Measurements from ENCODE around the gene DHDH. TPM values are rescaled to one million over a fixed set of nuclear protein-coding genes. Genes with fewer than 3 reads are reported as not detected.

DHDH gene
- total and polyA plus RNA-seq, 2 of the 13 experiments (the other 11 are each of a cell fraction or from before 2014, with no cell fraction given): 0.13 to 0.91 TPM

DNA sequence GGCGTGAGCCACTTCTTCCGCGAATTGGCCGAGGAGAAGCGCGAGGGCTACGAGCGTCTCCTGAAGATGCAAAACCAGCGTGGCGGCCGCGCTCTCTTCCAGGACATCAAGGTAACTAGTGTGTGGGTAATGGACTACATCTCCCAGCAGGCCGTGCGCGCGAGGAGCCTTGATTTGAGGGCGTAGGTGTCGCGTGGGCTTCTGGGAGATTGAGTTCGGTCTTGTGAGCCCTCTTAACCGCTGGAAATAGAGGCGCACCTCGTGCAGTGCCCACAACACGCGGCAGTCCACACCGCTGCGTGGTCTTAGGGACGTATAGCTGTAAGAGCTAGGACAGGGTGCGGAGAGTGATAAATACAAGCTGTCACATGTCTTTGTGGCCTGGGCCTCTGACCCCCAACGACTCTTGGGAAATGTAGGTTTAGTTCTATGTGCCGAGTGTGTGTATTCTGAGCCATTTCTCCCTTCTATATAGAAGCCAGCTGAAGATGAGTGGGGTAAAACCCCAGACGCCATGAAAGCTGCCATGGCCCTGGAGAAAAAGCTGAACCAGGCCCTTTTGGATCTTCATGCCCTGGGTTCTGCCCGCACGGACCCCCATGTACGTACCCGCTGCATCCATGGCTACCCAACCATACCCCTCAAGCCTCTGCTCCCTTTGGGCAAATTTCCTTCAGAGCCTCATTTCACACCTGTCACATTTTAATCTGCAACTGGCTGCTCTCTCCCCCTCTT lies 32.5 kb downstream of the DHDH start (continued):
- TF ChIP-seq, protein P1, sequence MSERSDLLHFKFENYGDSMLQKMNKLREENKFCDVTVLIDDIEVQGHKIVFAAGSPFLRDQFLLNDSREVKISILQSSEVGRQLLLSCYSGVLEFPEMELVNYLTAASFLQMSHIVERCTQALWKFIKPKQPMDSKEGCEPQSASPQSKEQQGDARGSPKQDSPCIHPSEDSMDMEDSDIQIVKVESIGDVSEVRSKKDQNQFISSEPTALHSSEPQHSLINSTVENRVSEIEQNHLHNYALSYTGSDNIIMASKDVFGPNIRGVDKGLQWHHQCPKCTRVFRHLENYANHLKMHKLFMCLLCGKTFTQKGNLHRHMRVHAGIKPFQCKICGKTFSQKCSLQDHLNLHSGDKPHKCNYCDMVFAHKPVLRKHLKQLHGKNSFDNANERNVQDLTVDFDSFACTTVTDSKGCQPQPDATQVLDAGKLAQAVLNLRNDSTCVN (CRISPR knock-in tag; IDR thresholded peaks at IDR 0.05; ENCODE audit: borderline replicate concordance): no peak
- TF ChIP-seq SMARCE1 (IDR thresholded peaks at IDR 0.05; ENCODE audit: borderline replicate concordance) (no peak), ZNF10 (CRISPR knock-in tag; IDR thresholded peaks at IDR 0.05; ENCODE audit: borderline replicate concordance, low read depth) (no peak), KDM2A (CRISPR knock-in tag; IDR thresholded peaks at IDR 0.05; ENCODE audit: borderline replicate concordance, low read depth) (no peak; the same call in 1 of the 2 replicates), EP300 (IDR thresholded peaks at IDR 0.05; ENCODE audit: low read depth in 2 of 2, low read length in 2 of 2) (no peak), EP300 (CRISPR knock-in tag; IDR thresholded peaks at IDR 0.05; ENCODE audit: borderline replicate concordance) (no peak), ZNF251 (CRISPR knock-in tag; IDR thresholded peaks at IDR 0.05) (no peak), ZNF24 (IDR thresholded peaks at IDR 0.05) (no peak), ZNF841 (CRISPR knock-in tag; IDR thresholded peaks at IDR 0.05; ENCODE audit: borderline replicate concordance) (no peak), ZNF776 (CRISPR knock-in tag; IDR thresholded peaks at IDR 0.05) (no peak), ZNF678 (CRISPR knock-in tag; IDR thresholded peaks at IDR 0.05) (no peak), RAD21 (CRISPR knock-in tag; IDR thresholded peaks at IDR 0.05) (no peak), ZNF749 (CRISPR knock-in tag; IDR thresholded peaks at IDR 0.05; ENCODE audit: borderline replicate concordance) (no peak), SRY (CRISPR knock-in tag; IDR thresholded peaks at IDR 0.05) (no peak), ZNF317 (CRISPR knock-in tag; IDR thresholded peaks at IDR 0.05) (no peak), KDM4B (CRISPR knock-in tag; IDR thresholded peaks at IDR 0.05) (no peak), ZNF883 (CRISPR knock-in tag; IDR thresholded peaks at IDR 0.05; ENCODE audit: not compliant biosample characterization) (no peak), ZNF160 (CRISPR knock-in tag; IDR thresholded peaks at IDR 0.05) (no peak), CHCHD3 (CRISPR knock-in tag; IDR thresholded peaks at IDR 0.05) (no peak), ELF3 (CRISPR knock-in tag; IDR thresholded peaks at IDR 0.05) (no peak), ZZZ3 (CRISPR knock-in tag; IDR thresholded peaks at IDR 0.05; ENCODE audit: borderline replicate concordance) (no peak), ATF7 (IDR thresholded peaks at IDR 0.05) (no peak), ATF7 (CRISPR knock-in tag; IDR thresholded peaks at IDR 0.05) (no peak), SKI (IDR thresholded peaks at IDR 0.05; ENCODE audit: partially characterized antibody) (no peak), ARID2 (CRISPR knock-in tag; IDR thresholded peaks at IDR 0.05; ENCODE audit: borderline replicate concordance) (peak; percentile 66; the same call in 1 of the 2 replicates), SMAD9 (CRISPR knock-in tag; IDR thresholded peaks at IDR 0.05) (no peak), PHF21A (CRISPR knock-in tag; IDR thresholded peaks at IDR 0.05) (no peak)
- TF ChIP-seq, protein P2, sequence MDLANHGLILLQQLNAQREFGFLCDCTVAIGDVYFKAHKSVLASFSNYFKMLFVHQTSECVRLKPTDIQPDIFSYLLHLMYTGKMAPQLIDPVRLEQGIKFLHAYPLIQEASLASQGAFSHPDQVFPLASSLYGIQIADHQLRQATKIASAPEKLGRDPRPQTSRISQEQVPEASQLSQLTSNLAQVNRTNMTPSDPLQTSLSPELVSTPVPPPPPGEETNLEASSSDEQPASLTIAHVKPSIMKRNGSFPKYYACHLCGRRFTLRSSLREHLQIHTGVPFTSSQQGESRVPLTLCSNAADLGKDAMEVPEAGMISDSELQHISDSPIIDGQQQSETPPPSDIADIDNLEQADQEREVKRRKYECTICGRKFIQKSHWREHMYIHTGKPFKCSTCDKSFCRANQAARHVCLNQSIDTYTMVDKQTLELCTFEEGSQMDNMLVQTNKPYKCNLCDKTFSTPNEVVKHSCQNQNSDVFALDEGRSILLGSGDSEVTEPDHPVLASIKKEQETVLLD (CRISPR knock-in tag; IDR thresholded peaks at IDR 0.05; ENCODE audit: low read depth): no peak
- TF ChIP-seq, protein P3, sequence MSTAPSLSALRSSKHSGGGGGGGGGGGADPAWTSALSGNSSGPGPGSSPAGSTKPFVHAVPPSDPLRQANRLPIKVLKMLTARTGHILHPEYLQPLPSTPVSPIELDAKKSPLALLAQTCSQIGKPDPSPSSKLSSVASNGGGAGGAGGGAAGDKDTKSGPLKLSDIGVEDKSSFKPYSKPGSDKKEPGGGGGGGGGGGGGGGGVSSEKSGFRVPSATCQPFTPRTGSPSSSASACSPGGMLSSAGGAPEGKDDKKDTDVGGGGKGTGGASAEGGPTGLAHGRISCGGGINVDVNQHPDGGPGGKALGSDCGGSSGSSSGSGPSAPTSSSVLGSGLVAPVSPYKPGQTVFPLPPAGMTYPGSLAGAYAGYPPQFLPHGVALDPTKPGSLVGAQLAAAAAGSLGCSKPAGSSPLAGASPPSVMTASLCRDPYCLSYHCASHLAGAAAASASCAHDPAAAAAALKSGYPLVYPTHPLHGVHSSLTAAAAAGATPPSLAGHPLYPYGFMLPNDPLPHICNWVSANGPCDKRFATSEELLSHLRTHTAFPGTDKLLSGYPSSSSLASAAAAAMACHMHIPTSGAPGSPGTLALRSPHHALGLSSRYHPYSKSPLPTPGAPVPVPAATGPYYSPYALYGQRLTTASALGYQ (CRISPR knock-in tag; IDR thresholded peaks at IDR 0.05): no peak
